HT1080 (cell line): ENCODE measurements around the gene TCTN2. TPM values are rescaled to one million over a fixed set of nuclear protein-coding genes. Genes with fewer than 3 reads are reported as not detected.

ENCODE experiments used
- DNase-seq: peaks from one replicate; pipeline ENCODE4 v3.0.0-alpha.2; 2015; ENCODE audit warnings: low read depth
- total RNA-seq: library from RNA; depleted of rRNA; stranded (reverse); fragments of >200 nt; shearing (Covaris generic); gene quantifications from 2 replicates; pipeline ENCODE4 v1.2.3, GENCODE V29; 2014; rRNA removed

TCTN2 gene
- total RNA-seq, 1 experiment from 2014 or later = 6.1 TPM

- DNase-seq = no peak
Measured at GRCh38 chr12:123734268-123734667, 63.4 kb downstream of the TCTN2 start.

- no peak for DNase-seq
Measured at GRCh38 chr12:123741937-123742572, 71.1 kb downstream of the TCTN2 start.

GRCh38 chr12:123743002-123743401, 72.1 kb downstream of the TCTN2 start:
- DNase-seq = no peak

- DNase-seq = no peak
Measured at GRCh38 chr12:123744836-123745235, 73.9 kb downstream of the TCTN2 start.

GRCh38 chr12:123747309-123747708, 76.4 kb downstream of the TCTN2 start:
- no peak for DNase-seq

- no peak for DNase-seq
Measured at GRCh38 chr12:123748161-123748560, 77.2 kb downstream of the TCTN2 start.

GRCh38 chr12:123748661-123749060, 77.7 kb downstream of the TCTN2 start:
- peak; percentile 84 for DNase-seq

- no peak for DNase-seq
Measured at GRCh38 chr12:123749355-123749754, 78.4 kb downstream of the TCTN2 start.

- DNase-seq = no peak
Measured at GRCh38 chr12:123750159-123750656, 79.3 kb downstream of the TCTN2 start.

- DNase-seq = peak; percentile 15
Measured at GRCh38 chr12:123752046-123752445, 81.1 kb downstream of the TCTN2 start.

GRCh38 chr12:123754041-123754772, 83.3 kb downstream of the TCTN2 start:
- no peak for DNase-seq

- DNase-seq = no peak
Measured at GRCh38 chr12:123757561-123757960, 86.6 kb downstream of the TCTN2 start.

Other genes starting within 250 kb of the TCTN2 start
- gene RILPL2, start 234.4 kb upstream of the TCTN2 start, total RNA-seq = 4.7 and 5.5 TPM in 2 replicates
- 12.8 and 16.6 TPM in 2 replicates for gene SNRNP35, start 213.0 kb upstream of the TCTN2 start, total RNA-seq
- gene RILPL1, start 137.4 kb upstream of the TCTN2 start, total RNA-seq = 8.8 and 11.7 TPM in 2 replicates
- 203 and 218 TPM in 2 replicates for gene TMED2, start 86.6 kb upstream of the TCTN2 start, total RNA-seq
- 35.5 and 41.7 TPM in 2 replicates for gene DDX55, start 69.0 kb upstream of the TCTN2 start, total RNA-seq
- 158 and 170 TPM in 2 replicates for gene EIF2B1, start 37.4 kb upstream of the TCTN2 start, total RNA-seq
- gene GTF2H3, start 37.3 kb upstream of the TCTN2 start, total RNA-seq = 48.7 and 63.1 TPM in 2 replicates
- 18.0 and 19.3 TPM in 2 replicates for gene ATP6V0A2, start 41.2 kb downstream of the TCTN2 start, total RNA-seq
- gene DNAH10, start 91.2 kb downstream of the TCTN2 start, total RNA-seq = 0.14 TPM in 1 of 2 replicates, not detected in the other